DLD1 (cell line): Measurements from ENCODE around the gene GADD45A.
"Not testable (repeated sequence)": the region's sequence is repeated elsewhere in the genome, so short reads cannot be mapped to it uniquely, and the experiment has no call there.

Experiments used
- in situ Hi-C: cut with HindIII; loops from 2 replicates; pipeline ENCODE4 v1.10.0; 2017; ENCODE audit warnings: low sequenced_read_pairs

Gene GADD45A

DNA sequence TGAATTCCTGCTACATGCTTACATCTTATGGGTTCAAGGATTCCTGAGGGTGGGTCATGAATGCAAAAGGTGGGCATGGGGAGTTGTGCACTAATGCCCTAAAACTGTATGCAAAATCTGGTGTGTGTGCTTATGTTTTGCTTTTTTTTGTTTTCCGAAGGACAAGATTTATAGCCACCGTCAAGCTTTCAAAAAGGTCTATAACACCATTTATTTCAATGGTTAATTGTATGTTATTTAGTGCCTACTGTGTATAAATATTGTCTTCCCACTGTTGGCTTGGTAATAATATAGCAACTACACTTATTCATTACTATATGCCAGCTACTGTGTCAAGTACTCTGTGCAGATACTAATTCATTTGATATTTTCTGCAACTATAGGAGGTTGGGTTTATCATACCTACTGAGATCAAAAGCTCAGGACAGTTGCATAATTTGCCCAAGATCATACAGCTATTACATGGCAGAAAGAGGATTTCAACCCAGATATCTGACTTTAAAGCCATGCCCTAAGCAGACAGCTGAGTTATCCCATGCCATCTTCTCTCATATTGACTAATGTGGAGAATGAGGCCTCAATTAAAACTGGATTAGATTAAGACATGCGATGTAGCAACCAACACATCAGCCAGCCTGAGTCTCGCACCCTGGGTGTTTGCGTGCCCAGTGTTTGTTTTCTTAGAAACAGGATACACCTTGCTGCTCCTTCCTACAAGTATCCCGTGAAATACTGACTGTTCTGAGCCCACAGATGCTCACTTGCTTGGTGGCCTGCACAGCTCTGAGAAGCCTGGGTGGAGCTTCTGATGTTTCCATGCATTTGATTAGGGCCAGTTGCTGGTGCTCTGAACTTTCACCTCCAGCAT, 34.6 kb downstream of the GADD45A start:
- in situ Hi-C loops, result no loop called here

DNA sequence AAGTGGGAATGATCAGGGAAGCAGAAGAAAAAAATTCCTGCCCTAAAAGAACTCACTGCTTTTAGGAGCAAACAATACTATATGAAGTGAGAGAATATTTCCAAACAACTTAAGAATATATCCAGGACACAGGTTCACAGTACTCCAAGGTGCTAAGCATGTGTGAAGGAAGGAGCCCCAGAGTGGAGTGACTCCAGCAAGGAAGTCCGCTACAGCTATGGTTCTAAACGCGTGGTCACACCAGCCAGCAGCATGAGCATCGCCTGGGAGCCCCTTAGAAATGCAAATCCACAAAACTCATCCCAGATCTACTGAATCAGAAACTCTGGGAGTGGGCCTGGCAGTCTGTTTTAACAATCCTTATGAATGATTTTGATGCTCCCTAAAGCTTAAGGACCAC, 36.1 kb downstream of the GADD45A start:
- in situ Hi-C loops, result no loop called here

DNA sequence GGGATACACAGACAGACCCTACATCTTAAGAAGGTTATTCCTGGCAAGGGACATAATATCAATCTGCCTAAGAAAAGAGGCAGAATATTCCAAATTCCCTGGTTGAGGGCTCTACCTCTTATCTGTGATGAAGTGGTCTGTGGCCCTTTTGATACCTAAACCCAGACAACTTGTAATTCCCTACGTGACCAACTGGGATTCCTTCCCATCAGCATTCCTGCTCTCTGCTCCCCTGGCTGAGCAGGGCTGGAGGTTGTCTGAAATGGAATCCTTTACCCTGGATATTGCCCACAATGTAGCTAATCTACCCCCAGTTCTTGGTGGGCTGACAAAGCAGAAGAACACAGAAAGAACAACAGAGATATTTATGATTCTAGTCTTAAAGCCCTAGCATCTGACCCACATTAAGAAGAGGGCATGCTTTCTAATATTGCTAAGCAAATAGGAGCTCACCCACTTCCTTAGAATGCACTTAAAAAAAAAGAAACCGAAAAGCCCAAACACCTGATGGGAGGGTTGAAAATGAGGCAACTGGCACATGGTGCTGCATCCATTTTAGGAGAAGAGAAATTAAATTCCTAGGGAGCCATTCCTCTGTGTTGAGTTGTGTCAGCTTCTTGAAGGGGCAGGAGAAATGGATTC, 36.8 kb downstream of the GADD45A start:
- in situ Hi-C loops, result no loop called here

DNA sequence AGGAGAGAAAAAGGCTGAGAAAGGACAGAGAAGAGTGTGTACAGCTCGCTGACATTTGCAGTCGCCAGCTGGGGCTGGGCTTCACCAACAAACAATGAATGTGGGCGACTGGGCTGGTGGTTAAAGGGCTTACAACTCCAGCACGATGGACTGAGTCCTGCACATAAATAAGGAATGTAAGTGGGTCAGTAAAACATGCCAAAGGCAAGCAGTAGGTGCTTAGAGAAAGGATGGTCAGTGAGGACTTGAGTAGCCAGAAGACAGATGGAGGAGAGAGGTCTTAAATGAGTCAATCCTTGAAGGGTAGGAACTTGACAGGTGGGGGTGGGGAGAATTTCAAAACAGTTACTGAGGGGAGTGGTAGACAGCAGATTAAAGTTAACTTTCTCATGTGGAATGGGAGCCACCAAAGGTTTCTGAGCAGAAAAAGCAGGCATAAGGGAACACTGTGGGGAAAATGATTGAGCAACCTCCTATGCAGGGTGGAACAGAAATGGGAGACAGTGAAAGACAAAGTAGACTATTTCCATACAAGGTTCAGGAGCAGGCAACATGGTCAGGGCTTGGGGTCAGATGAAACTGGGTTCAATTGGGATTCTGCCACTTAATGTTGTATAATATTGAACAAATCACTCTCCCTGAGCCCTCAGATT, 37.4 kb downstream of the GADD45A start:
- in situ Hi-C loops, result no loop called here

DNA sequence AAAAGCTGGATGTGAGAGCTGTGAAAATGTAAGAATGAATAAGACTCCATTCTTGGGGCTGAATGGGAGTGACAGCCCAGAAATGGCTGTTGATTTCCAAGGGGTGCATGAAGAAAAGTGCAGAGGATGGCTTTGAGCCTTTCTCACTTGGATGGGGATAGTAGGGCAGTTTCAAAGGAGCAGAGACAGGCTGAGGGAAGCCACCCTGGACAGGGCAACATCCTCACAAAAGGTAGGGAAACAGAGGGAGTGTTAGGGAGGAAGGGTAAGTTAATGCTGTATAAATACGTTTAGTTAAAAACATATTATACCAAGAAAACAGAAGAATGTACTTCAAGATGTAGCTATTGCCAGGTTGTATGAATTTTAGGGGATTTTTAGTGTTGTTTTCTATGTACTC, 38.1 kb downstream of the GADD45A start:
- in situ Hi-C loops, result no loop called here

DNA sequence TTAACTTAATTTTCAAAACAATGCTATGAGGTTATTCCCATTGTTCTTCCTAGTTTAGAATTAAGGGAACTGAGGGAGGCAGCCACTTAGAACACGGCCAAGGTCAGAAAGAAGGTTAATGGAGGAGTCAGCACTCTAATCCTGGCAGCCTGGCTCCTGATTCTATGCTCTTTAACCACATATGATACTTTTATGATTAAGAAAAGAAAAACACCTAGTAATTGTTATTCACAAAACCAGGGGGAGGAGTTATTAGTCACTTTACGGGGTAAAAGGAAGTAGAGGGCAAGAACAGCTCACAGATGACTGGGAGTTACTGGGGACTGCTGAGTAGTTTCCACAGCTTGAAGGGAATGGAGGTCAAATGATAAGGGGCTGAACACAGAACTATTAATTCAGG, 38.6 kb downstream of the GADD45A start:
- in situ Hi-C loops, result no loop called here

DNA sequence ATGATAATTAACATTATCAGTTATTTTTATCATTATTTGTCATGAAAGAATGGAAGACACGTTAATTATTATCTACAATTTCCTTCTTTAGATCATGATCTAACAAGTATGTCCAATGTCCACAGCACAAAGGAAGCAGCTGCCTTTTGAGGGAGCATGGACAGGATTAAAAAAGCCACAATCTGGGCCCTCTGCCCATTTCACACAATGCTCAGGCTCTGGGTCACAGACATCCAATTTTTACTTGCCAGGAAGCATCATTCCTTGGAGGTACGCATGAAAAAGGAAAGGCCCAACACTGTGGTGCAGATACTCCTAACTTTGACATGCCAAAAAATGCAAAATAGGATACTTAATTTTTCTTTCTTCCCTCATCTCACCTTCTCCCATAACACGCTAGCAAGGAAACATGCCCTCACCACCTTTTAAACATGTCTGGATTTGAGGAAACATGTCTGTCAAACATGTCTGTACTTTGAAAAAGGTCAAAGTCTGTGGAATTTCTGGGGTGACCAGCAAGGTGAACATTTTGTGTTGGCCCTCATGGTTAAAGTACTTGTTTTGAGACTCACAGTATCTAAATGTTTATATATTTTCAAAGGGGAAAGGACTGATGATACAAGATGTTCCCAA, 40.0 kb downstream of the GADD45A start:
- in situ Hi-C loops, result no loop called here

DNA sequence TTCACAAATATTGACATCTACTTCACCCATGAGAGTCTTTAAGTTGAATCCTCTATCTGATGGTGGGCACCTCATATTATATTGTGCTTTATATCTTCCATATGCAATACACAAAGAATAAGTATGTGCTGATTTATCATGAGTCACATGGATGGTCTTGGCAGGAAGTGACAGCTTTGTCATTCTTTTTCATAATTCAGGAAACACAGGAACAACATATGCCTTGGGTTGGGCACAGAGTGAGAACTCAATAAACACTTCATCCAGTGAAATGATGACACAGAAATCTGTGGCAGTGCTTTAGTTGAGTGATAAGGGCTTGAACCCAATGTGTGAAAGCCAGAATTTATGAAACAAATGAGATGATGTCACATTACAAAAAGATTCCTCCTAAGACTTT, 41.2 kb downstream of the GADD45A start:
- in situ Hi-C loops, result no loop called here

DNA sequence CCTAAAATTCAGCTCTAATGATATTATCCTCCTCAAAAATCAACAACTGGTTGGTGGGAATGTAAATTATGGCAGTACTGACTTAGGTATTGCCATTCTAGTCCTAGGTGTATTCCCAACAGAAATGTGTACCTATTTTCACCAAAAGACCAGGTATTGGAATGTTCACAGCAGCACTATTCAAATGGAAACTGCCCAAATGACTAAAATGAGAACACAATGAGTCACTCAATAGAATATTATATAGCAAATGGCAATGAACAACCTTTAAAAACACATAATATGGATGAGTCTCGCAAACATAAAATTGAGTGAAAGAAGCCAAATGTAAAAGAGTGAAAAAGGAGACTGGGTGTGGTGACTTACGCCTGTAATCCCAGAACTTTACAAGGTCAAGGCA, 44.9 kb downstream of the GADD45A start:
- in situ Hi-C loops, result no loop called here

DNA sequence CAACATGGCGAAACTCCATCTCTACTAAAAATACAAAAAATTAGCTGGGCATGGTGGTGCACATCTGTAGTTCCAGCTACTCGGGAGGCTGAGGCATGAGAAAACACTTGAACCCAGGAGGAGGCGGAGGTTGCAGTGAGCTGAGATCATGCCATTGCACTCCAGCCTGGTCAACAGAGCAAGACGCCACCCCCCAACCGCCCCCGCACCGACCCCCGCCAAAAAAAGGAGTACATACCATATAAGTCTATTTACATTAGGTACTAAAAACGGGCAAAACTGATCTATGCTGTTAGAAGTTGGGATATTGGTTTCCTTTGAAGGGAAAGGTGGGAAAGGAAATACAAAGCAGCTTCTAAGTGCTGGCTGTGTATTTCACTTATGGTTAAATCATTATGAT, 45.3 kb downstream of the GADD45A start:
- in situ Hi-C loops, result not testable (repeated sequence)

DNA sequence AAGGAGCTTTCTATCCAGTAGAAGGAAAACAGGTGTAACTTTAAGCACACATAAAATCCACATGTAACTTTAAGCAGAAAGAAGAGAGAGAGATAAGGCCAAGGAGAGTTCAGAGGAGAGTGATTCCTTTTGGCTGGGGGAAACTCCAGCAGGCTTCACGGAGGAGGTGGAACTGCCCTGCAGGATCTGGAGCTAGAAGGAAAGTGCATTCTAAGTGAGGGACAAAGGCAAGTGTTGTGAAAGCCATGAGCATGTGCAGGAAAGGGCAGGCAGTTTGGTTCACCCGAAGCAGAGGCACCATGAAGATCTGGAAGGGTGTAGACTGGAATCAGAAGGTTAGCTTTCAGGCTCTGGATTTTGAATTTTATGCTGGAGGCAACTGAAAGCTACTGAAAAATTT, 46.3 kb downstream of the GADD45A start:
- in situ Hi-C loops, result no loop called here

DNA sequence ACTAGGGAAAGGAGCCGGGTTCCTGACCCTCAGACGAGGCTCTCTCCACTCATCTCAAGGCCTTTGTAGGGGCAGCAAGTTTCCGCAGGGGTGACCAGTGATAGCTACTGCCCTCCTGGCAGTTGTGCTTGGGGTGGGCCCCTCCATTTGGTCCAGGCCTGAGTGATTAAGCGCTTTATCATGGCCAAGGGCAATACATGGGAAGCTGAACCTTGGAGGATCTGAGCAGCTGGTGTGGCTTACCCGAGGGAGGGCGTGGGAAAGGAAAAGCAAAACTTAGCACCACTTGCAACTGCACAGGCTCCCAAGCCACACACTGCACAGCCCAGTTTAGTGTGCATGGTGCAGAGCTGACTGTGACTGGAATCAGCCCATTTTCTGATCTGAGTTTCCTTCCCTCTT, 47.8 kb downstream of the GADD45A start:
- in situ Hi-C loops, result no loop called here

DNA sequence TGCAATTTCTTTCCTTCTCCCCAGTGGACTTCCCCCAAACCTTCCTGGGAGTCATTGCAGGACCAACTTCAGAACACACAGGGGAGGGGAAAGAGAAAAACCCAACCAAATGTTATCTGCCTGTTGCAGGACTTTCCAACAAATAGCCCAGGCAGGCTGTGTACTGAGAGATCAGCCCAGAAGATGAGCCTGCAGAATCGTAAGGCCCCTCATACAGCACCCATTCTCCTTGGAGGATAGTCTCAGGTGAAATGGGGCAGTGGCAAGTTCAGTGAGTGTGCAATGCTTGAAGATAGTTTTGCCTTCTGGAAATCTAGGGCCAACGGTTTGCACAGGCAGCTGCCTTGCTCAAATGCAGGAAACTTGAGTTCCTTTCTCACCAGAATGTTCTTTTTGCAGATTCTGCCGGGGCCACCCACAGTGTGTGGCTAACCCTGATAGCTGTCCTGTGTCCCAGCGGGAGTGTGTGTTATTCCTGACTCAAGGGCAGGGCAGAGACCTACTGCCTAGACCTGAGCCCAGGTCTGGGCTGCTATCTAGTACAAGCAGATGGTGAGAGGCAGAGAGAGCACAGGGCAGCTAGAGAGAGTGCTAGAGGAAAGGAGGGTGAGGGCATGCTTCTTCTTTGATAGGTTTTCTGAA, 48.8 kb downstream of the GADD45A start:
- in situ Hi-C loops, result no loop called here

DNA sequence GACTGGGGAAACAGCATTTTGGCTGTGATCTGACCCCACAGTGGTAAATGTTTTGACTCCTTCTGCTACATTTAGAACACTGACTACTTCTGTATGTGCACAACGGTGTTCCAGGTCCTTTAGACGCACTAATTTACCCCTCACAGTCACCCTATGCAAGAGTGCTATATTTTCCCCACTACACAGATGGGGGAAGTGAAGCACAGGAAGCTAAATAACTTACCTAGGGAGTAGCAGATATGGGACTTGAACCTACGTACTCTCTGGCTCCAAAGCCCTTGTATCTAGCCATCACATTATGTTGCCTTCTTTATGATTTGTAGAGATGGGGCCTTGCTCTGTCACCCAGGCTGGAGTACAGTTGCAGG, 49.3 kb downstream of the GADD45A start:
- in situ Hi-C loops, result no loop called here

DNA sequence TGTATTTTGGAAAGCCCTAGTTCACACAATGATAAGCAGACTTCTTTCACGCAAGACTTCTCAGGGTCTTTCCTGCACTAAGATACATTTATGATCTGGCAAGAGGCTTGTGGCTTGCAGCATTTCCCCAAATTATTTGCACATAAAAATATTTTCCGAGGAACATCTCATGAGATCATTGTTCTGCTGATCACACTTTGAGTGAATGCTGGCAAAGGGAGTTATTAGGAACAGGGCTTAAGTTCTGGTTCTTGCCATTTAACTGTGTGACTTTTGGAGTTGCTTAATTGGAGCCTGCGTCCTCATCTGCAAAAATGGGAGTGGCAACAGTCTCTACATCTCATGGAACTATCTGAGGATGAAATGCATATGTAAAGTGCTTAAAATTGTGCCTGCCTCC, 50.2 kb downstream of the GADD45A start:
- in situ Hi-C loops, result no loop called here

DNA sequence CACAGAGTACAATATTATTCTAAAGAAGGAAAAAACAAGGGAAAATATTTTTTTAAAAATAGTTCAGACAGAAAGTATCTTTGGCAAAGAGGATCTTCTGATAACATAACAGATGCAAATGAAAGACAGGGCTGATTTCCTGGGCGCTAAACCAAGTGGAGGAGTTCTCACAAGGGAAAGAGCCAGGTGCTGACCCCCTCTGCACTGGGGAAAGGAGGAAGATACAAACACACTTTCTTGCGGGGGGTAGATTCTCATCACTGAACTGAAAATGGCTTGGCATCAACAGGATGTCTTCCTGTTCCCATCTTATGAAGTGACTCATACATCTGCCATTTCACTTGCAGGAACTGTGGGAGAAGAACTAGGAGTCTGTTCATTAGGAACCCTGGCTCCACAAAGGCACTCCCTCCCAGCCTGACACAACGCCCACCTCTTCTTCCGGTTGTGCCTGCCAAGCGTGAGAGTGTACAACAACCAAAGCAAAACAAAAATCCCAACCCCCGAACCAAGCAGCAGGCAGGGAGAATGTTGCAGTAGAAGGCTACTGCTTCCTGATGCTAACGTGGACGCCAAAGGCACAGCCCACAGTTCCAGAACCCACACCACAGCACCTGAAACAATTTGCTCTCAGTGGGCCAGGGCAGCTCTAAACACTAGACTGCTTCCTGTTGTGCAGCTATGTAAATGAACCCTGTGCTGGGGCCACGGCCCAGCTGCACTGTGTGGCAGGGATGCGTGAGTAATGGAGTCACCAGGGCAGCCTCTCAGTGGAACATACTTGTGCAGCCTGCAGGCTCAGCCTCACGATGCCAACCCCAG, 51.0 kb downstream of the GADD45A start:
- in situ Hi-C loops, result no loop called here

DNA sequence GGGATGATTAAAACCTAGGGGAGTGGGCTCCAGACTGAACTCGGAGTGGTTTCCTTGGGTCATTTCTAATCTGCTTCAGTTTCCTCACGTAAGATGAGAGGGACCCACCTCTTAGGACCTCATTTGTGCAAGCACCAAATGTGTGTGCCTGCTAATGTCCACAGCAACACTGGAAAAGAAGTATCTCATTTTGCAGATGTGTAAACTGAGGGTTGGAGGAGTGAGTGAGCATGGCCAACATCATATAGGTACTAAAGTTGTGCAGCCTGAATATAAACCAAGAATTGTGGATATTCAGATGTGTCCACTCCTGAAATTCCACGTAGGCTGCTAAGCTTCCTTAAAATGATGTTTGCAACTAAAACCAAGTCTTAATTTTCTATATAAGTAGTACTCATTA, 51.7 kb downstream of the GADD45A start:
- in situ Hi-C loops, result no loop called here

DNA sequence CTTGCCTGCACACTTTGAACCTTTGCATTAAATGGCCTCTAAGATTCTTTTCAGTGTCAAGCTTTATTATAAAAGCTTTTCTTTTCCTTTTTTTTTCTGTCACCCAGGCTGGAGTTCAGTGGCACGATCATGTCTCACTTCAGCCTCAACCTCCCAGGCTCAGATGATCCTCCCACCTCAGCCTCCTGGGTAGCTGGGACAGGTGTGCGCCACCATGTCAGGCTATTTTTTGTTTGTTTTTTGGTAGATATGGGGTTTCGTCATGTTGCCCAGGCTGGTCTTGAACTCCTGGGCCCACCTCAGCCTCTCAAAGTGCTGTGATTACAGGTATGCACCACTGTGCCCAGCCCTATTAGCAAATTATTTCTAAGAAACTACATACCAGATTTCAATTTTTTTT, 52.9 kb downstream of the GADD45A start:
- in situ Hi-C loops, result no loop called here
